AML-193 (cell line): Measurements from ENCODE around the gene MOSPD2.

ENCODE experiments used
- DNase-seq, 2 experiments: peaks; one replicate each; lab custom pipeline; 2025; lab: John Stamatoyannopoulos, UW

The MOSPD2 gene

GRCh38 chrX:14915596-14915995 is 42.4 kb downstream of the MOSPD2 start:
- DNase-seq = no peak

- DNase-seq = no peak
These were observed 42.9 kb downstream of the MOSPD2 start for GRCh38 chrX:14916017-14916674.

GRCh38 chrX:14919407-14919806 is 46.2 kb downstream of the MOSPD2 start:
- no peak for DNase-seq

- no peak for DNase-seq
These were observed 47.0 kb downstream of the MOSPD2 start for GRCh38 chrX:14920196-14920595.

GRCh38 chrX:14922437-14922836 is 49.2 kb downstream of the MOSPD2 start:
- DNase-seq = no peak

- DNase-seq = no peak
These were observed 50.5 kb downstream of the MOSPD2 start for GRCh38 chrX:14923761-14924160.

- DNase-seq = no peak
These were observed 53.2 kb downstream of the MOSPD2 start for GRCh38 chrX:14926471-14926870.

GRCh38 chrX:14927401-14927800 is 54.2 kb downstream of the MOSPD2 start:
- DNase-seq = no peak

GRCh38 chrX:14930663-14931062 is 57.4 kb downstream of the MOSPD2 start:
- DNase-seq = no peak

- no peak for DNase-seq
These were observed 58.9 kb downstream of the MOSPD2 start for GRCh38 chrX:14932136-14932535.

- no peak for DNase-seq
These were observed 61.2 kb downstream of the MOSPD2 start for GRCh38 chrX:14934423-14934822.

- no peak for DNase-seq
These were observed 63.3 kb downstream of the MOSPD2 start for GRCh38 chrX:14936561-14936960.

GRCh38 chrX:14939644-14940043 is 66.4 kb downstream of the MOSPD2 start:
- DNase-seq = no peak

- no peak for DNase-seq
These were observed 68.1 kb downstream of the MOSPD2 start for GRCh38 chrX:14941301-14941700.

GRCh38 chrX:14942341-14942740 is 69.1 kb downstream of the MOSPD2 start:
- DNase-seq = no peak

GRCh38 chrX:14943962-14944361 is 70.7 kb downstream of the MOSPD2 start:
- DNase-seq = no peak

GRCh38 chrX:14946606-14947155 is 73.5 kb downstream of the MOSPD2 start:
- DNase-seq = no peak

- no peak for DNase-seq
These were observed 75.5 kb downstream of the MOSPD2 start for GRCh38 chrX:14948691-14949090.

- DNase-seq = no peak
These were observed 83.8 kb downstream of the MOSPD2 start for GRCh38 chrX:14956813-14957582.

- DNase-seq = no peak
These were observed 90.4 kb downstream of the MOSPD2 start for GRCh38 chrX:14963447-14964236.

GRCh38 chrX:14964500-14964899 is 91.3 kb downstream of the MOSPD2 start:
- no peak for DNase-seq
